Stimulated activated naive CD8-positive, alpha-beta T cell treated with anti-CD3 and anti-CD28 coated beads, Interleukin-15, amount 100 ng/mL, for 72 hours (primary cell): Measurements from ENCODE around the gene PSMD11.

Experiments
- ATAC-seq: fragments of 150-1000 bp; cut with Tn5 transposase; 2 replicates; pipeline ENCODE4 v1.10.0; 2021; ENCODE audit warnings: mild to moderate bottlenecking, moderate library complexity
- DNase-seq, 2 donors: peaks; one replicate each; pipeline ENCODE4 v3.0.0; 2021 to 2022
- H3K27ac Mint-ChIP-seq, 2 donors: one replicate each; pipeline ENCODE4 v1.8.0; 2022; ENCODE audit warnings: mild to moderate bottlenecking in 2 of 2, mixed read lengths in 2 of 2, moderate library complexity in 2 of 2
- H3K27me3 Mint-ChIP-seq: one replicate; pipeline ENCODE4 v1.8.0; 2022; ENCODE audit warnings: mixed read lengths
- H3K4me1 Mint-ChIP-seq: one replicate; pipeline ENCODE4 v1.8.0; 2022; ENCODE audit warnings: mild to moderate bottlenecking, mixed read lengths
- H3K4me3 Mint-ChIP-seq, 2 donors: one replicate each; pipeline ENCODE4 v1.8.0; 2022; ENCODE audit warnings: mild to moderate bottlenecking in 2 of 2, mixed read lengths in 2 of 2, moderate library complexity in 1 of 2
- H3K9me3 Mint-ChIP-seq, 2 donors: one replicate each; pipeline ENCODE4 v1.8.0; 2022; ENCODE audit warnings: mixed read lengths in 2 of 2

The PSMD11 gene

DNA sequence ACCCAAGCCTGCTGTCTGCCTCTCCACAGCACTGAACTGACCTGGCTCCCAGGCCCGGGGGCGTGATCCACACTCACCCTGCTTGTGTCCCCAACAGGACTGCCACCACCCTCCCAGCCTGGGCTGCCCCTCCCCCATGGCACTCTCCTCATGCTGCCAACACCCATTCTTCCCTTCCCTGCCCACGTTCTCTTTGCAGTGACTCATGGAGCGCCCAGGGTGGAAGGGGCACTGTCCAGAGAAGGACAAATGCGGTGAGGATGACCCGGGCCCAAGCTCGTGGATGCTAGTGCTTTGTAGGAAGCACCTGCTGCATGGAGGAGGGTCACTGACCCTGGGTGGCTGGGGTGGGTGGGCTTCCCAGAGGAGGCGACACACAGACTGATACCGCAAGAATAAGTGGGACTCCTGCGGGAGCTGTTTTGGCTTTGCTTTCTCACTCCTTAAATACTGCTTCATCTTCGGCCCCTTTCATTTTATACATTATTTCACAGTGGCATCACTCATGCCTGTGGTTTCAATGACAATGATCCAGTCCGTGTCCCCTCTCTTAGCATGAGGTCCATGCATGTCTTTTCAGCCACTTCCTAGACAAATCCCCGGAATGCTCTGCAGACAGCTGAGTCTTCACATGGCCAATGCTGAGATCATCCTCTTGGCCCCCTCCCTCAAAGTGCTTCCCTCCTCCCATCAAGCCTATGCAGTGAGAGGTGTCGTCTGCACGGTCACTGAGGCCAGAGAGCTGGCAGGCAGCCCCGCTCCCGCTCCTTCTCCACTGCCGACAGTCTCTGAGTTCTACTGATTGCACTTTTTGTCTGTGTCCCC, 60.1 kb downstream of the PSMD11 start:
- H3K4me3 Mint-ChIP-seq, result peak overlapping the region; percentile 74 to 75
- peak overlapping the region; percentile 98 for H3K27ac Mint-ChIP-seq
- H3K4me1 Mint-ChIP-seq, result peaks cover 82% of the 10 kb centered on the region
- DNase-seq (peak in 1 of 2 donors; percentile 46), ATAC-seq (no peak)
- H3K9me3 Mint-ChIP-seq, result no peaks in the 10 kb centered on the region
- no peaks in the 10 kb centered on the region for H3K27me3 Mint-ChIP-seq

DNA sequence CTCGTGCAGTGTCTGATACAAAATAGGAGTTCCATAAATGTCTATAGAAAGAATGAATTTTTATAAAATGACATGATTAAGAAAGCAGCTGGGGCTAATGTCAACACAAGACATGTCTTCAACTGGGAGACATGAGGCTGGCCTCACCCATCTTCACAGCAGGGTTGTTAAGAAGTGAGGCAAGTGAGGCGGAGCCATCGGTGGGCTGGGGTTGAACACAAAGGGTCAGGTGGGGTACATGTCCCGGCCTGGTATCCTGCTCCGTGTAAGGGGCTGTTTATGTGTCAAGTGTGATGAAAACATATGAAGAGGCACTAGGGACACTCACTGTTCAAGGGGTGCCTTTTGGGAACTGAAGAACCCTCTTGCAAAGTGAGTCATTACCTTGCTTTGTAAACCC, 64.6 kb downstream of the PSMD11 start:
- Mint-ChIP-seq H3K4me1 (peaks cover 74% of the 10 kb centered on the region), H3K4me3 (no peak overlapping the region), H3K27ac (no peak overlapping the region)

DNA sequence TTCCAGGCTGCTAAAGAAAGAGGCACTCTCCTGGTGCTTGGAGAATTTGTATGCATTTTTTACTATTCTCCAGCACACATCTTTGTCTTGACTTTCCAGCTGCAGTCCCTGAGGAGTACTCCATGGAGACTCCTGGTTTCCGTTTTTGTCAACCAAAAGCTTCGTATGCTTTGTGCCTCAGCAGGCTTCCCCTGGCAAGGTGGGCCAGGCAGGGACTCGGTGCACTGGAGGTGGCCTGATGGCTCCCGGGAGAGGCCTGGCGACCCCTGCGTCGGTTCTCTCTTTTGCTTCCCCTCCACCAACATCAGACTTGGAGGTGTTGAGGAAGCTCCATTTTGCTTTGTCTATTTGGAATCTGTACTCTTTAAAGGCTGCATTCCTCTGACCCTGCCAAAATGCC, 66.2 kb downstream of the PSMD11 start:
- Mint-ChIP-seq H3K27ac (no peak overlapping the region), H3K27me3 (no peaks in the 10 kb centered on the region), H3K4me3 (no peak overlapping the region), H3K9me3 (no peaks in the 10 kb centered on the region), H3K4me1 (peaks cover 70% of the 10 kb centered on the region)
- no peak for ATAC-seq
- DNase-seq, result no peak

More for the DNA sequence above, 64.6 kb downstream of the PSMD11 start:
- Mint-ChIP-seq H3K27me3 (no peaks in the 10 kb centered on the region), H3K9me3 (no peaks in the 10 kb centered on the region)
- no peak for DNase-seq
- no peak for ATAC-seq

GRCh38 chr17:32512328-32512727, 68.0 kb downstream of the PSMD11 start:
- H3K4me3 Mint-ChIP-seq, result no peak overlapping the region
- DNase-seq, result no peak
- peaks cover 74% of the 10 kb centered on the region for H3K4me1 Mint-ChIP-seq
- H3K27me3 Mint-ChIP-seq, result no peaks in the 10 kb centered on the region
- ATAC-seq, result no peak
- no peak overlapping the region for H3K27ac Mint-ChIP-seq
- no peaks in the 10 kb centered on the region for H3K9me3 Mint-ChIP-seq

- Mint-ChIP-seq H3K27me3 (no peaks in the 10 kb centered on the region), H3K27ac (peak overlapping the region in 1 of 2 donors; percentile 61)
Measured at GRCh38 chr17:32513579-32513978, 69.3 kb downstream of the PSMD11 start.

DNA sequence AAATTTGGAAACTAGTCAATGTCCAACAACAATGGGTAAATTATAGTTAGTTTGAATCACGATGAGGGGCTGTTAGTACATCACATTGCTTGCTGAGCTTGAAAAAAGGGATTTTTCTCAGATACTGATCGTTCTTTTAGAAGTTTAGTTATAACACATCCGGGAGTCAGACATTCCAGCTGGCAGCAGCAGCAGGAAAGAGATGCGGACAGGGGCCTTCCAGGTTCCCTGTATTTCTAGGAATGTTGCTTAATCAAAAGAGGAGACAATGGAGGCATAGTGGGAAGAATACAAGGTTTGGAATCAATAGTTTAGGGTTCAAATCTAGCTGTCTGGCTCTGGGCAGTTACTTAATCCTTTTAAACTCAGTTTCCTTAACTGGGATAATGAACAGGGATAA, 70.3 kb downstream of the PSMD11 start:
- Mint-ChIP-seq H3K4me1 (peaks cover 82% of the 10 kb centered on the region), H3K27me3 (no peaks in the 10 kb centered on the region), H3K4me3 (no peak overlapping the region), H3K27ac (peak overlapping the region in 1 of 2 donors; percentile 27), H3K9me3 (no peaks in the 10 kb centered on the region)
- no peak for ATAC-seq
- DNase-seq, result no peak

More at GRCh38 chr17:32513579-32513978, 69.3 kb downstream of the PSMD11 start:
- no peaks in the 10 kb centered on the region for H3K9me3 Mint-ChIP-seq
- H3K4me1 Mint-ChIP-seq, result peaks cover 78% of the 10 kb centered on the region
- DNase-seq (no peak), ATAC-seq (no peak)
- no peak overlapping the region for H3K4me3 Mint-ChIP-seq

- Mint-ChIP-seq H3K27me3 (no peaks in the 10 kb centered on the region), H3K4me1 (peaks cover 89% of the 10 kb centered on the region), H3K4me3 (peak overlapping the region; percentile 59 to 64), H3K27ac (peak overlapping the region; percentile 75 to 96), H3K9me3 (no peaks in the 10 kb centered on the region)
- DNase-seq (peak in 1 of 2 donors; percentile 51), ATAC-seq (peak; percentile 58)
Measured at GRCh38 chr17:32515677-32516383, 71.5 kb downstream of the PSMD11 start.

GRCh38 chr17:32516450-32516849, 72.1 kb downstream of the PSMD11 start:
- DNase-seq (no peak), ATAC-seq (no peak)
- Mint-ChIP-seq H3K27ac (peak overlapping the region in 1 of 2 donors; percentile 96), H3K27me3 (no peaks in the 10 kb centered on the region), H3K4me3 (peak overlapping the region; percentile 59 to 64), H3K4me1 (peaks cover 89% of the 10 kb centered on the region), H3K9me3 (no peaks in the 10 kb centered on the region)

DNA sequence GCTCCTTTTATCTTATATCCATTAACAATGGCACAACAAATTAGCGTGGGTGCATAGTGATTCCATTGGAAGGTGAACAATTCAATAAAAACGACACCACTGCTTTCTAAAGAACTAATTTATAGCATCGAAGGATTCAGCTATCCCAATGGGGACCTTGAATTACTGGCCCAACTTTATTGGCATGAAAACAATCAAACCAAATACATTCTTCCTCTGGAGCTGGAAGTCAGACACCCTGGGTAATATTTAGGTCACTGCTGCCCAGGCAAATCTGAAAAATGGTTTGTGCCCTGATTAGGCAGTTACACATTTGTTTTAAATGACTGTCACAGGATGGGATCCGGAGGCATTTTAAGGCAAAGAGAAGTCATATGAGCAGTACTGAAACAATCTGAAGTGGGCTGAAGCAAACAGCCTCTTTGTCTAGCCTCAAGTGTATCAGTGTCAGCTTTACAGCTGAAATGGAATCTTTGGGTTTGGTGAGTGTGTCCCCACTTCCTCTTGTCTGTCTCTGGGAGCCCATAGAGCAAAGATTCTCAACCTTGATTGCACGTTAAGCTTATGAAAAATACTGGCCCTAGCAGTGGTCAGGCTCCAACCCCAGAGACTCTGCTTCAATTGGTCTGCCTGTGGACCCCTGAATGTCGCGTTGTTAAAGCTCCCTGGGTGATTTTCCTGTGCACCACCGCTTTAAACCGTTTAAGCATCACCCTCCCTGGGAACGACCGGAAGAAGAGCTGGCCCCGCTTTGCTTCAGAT, 72.8 kb downstream of the PSMD11 start:
- Mint-ChIP-seq H3K4me3 (peak overlapping the region; percentile 59 to 64), H3K27me3 (no peaks in the 10 kb centered on the region), H3K4me1 (peaks cover 89% of the 10 kb centered on the region), H3K9me3 (no peaks in the 10 kb centered on the region), H3K27ac (peak overlapping the region; percentile 71 to 80)
- peak in 1 of 2 donors; percentile 39 for DNase-seq
- ATAC-seq, result peak; percentile 40

- H3K4me1 Mint-ChIP-seq, result peaks cover 91% of the 10 kb centered on the region
- no peak for ATAC-seq
- H3K27me3 Mint-ChIP-seq, result no peaks in the 10 kb centered on the region
- H3K9me3 Mint-ChIP-seq, result no peaks in the 10 kb centered on the region
- peak overlapping the region; percentile 41 to 58 for H3K4me3 Mint-ChIP-seq
- DNase-seq, result no peak
- H3K27ac Mint-ChIP-seq, result no peak overlapping the region
Measured at GRCh38 chr17:32517982-32518381, 73.7 kb downstream of the PSMD11 start.

- Mint-ChIP-seq H3K4me1 (peaks cover 94% of the 10 kb centered on the region), H3K27me3 (no peaks in the 10 kb centered on the region), H3K9me3 (no peaks in the 10 kb centered on the region), H3K27ac (peak overlapping the region; percentile 27 to 34), H3K4me3 (peak overlapping the region; percentile 79 to 82)
- no peak for DNase-seq
- no peak for ATAC-seq
Measured at GRCh38 chr17:32518646-32519227, 74.4 kb downstream of the PSMD11 start.

GRCh38 chr17:32519228-32520103, 75.2 kb downstream of the PSMD11 start:
- Mint-ChIP-seq H3K4me1 (peaks cover 100% of the 10 kb centered on the region), H3K27ac (peak overlapping the region; percentile 96), H3K9me3 (no peaks in the 10 kb centered on the region), H3K4me3 (peak overlapping the region; percentile 79 to 82), H3K27me3 (no peaks in the 10 kb centered on the region)
- peak; percentile 21 for ATAC-seq
- DNase-seq, result peak; percentile 37 to 71

DNA sequence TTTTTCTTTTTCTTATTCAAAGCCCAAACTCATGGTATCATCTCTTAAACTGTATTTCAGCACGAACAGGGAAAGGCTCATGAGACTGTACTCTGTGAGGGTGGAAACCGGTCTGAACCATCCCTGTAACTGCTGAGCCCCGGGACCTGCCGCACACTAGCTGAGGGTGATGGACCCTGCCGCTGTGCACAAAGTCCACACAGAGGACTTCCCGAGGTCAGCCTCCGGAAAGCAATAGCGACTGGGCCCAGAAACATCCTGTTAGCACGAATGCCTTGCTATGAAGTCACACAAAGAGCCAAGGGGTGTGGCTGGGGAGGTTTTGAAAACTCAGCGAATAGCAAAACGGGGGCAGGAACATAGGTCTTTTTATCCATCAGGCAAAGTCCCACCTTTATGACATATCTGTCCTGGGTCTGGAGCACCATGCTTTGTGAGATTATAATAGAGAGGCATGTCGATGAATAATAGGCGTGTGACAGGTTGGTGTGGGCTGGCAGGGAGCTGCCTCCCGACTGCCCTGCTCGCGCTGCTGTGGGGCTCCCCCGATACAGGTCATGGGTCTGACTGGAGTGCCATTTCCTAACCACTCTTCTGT, 75.9 kb downstream of the PSMD11 start:
- Mint-ChIP-seq H3K4me1 (peaks cover 100% of the 10 kb centered on the region), H3K4me3 (peak overlapping the region; percentile 79 to 82), H3K27me3 (no peaks in the 10 kb centered on the region), H3K27ac (peak overlapping the region; percentile 96), H3K9me3 (no peaks in the 10 kb centered on the region)
- peak; percentile 51 to 83 for DNase-seq
- peak; percentile 68 for ATAC-seq
